Left cardiac atrium (tissue), 4 donors: ENCODE measurements around the gene EPHB2. TPM values are rescaled to one million over a fixed set of nuclear protein-coding genes. Genes with fewer than 3 reads are reported as not detected.

Source experiments
- ATAC-seq, 2 donors: fragments of 200-7000 bp; cut with Tn5 transposase; one replicate each; pipeline ENCODE4 v1.9.1; 2020; ENCODE audit warnings: mild to moderate bottlenecking in 2 of 2, moderate library complexity in 2 of 2
- DNase-seq: peaks from one replicate; pipeline ENCODE4 v3.0.0-alpha.2; 2020
- intact Hi-C, 2 donors: fragments of 100-400 bp; cut with DNase I; formaldehyde crosslinking; loops; one replicate each; pipeline versions ENCODE4 v1.14.1 to v1.15.1; 2022 to 2023
- total RNA-seq, 2 donors: library from RNA; stranded (reverse); fragmentation: NEBNext Ultra II Directional; extraction: Animal tissue kit (Norgen Biotek cat#: 25700); gene quantifications; one replicate each; pipeline ENCODE4 v1.2.1, GENCODE V29; 2021
- donor health status: DM: no; HTN: yes; CAD: no.
- donor health status: DM: no; HTN: yes; CAD: no; lungs with severe emphysema.
- donor health status: DM: yes; HTN: yes; CAD: no.
- donor health status: Dilated cardiomyopathy.

EPHB2 gene
- total RNA-seq, 2 donors from 2014 or later, result 2.9 to 4.3 TPM

DNA sequence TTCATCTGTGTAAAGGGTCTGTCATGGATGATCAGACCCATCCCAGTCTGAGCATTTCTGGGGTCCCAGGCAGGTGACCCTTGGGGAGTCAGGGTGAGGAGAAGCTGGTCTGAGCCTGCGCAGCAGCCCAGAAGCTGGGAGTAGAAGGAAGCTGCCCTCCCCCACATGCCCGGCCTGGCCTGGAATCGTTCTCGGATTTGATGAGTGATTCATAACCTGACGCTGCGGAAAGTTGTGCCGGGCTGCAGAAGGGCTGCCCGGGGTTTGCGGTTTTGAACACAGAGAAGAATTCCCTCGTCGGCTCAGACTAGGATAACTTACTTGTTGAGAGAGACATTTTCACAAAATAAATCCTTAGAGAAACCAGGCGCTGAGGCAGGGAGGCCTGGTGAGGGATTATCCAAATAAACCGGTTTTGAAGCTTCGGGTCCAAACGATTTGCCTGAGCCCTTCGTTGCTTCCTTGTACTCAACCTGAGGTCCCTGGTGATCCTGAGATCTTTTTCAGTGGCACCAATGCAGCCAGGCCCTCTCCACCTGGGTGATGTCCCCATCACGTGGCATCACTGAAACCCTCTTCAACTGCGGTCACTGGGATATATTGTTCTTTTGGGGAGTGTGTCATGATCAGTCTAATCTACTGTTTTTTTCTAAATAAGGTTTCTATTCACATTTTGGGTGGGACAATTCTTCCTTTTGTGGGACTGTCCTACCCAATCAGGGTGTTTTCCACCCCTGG is 29.2 kb downstream of the EPHB2 start:
- intact Hi-C loops, result no loop called here
- DNase-seq, result peak; percentile 69

DNA sequence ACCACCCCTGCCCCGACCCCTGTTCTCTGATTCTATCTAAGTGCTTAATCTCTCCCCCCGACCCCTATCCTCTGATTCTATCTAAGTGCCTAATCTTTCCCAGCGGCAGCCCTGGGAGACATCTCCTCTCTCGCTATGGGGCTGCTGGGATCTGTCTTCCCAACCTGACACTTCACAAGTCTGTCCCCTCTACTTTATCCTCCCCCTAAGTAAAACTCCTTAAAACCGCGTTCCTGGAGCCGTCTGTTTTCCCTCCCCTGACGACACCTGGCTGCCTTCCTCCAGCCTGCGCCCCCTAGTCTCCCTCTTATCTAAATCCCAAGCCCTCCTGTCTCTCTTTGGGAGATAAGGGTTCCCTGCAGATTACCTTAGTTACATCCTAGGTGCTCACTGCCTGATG is 30.5 kb downstream of the EPHB2 start:
- intact Hi-C loops, result no loop called here
- DNase-seq (no peak), ATAC-seq (no peak)

More for the DNA sequence above, 29.2 kb downstream of the EPHB2 start:
- ATAC-seq, result peak; percentile 71 to 82

DNA sequence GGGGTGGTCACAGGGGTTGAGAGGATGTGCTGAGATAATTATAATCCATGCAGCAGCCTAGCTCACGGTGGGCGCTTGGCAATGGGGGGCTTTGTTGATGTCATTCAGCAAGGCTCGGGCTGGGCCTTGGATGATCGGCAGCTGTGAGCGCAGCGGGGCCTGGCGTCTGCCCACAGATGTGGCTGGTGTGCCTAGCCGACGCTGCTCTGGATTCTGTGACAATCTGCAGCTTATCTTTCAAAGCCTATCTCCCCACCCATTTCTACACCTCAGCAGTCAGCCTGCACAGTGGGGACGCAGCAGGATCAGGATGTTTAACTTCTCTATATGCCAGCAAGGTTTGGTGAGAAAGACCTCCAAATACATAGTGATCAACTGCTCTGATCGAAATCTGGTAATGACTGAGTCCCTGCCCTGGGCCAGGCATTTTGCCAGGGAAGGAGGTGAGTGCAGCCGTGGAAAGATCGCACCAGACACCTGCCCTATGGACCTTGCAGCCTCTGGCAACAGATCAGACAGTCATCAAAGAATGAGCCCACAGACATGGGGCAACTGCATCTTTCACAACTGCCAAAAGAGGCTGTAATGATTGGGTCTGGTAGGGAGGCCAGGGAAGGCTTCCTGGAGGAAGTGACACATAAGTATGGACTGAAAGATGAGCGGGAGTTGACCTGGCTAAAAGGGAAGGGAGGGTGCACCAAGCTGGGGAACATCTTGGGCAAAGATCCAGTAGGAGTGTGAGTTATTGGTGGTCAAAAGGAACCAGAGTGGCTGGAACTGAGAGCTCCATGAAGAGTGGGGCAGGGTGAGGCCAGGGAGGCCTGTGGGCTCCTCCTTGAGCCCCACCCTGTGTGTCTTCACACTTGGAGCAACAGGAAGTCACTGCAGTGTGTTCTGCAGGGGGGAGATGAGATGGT is 35.3 kb downstream of the EPHB2 start:
- ATAC-seq (no peak), DNase-seq (no peak)
- intact Hi-C loops, result no loop called here

DNA sequence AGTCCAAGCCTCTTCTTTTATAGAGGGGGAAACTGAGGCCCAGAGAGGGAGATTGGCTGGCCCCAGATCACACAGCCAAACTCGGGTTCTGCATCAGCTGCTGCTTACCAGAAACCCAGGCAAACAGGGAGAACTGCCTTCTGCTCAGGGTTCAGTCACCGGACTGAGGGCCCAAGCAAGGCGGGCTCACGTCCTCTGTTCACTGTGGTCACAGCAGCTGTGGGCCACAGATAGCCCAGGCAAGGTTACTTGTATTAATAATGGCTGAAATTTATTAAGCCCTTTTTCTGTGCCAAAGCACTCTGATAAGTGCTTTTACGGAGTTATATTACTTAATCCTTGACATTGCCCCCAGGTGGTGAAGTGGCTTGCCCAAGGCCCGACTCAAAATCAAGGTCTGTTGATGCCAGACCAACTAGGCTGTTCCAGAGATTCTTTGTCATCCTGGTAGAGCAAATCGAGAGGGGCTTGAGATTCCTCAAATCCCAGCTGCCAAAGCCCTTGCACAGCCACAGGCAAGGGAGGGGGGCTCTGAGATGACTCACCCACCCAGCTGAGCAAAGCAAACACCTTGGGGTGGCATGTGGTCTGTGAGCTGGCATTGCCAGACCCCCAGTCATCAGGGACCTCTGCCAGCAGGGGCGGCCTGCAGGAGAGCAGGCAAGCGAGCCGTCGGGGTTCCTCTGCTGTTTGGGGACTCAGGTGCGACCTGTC is 36.5 kb downstream of the EPHB2 start:
- intact Hi-C loops, result no loop called here
- DNase-seq (no peak), ATAC-seq (no peak)

DNA sequence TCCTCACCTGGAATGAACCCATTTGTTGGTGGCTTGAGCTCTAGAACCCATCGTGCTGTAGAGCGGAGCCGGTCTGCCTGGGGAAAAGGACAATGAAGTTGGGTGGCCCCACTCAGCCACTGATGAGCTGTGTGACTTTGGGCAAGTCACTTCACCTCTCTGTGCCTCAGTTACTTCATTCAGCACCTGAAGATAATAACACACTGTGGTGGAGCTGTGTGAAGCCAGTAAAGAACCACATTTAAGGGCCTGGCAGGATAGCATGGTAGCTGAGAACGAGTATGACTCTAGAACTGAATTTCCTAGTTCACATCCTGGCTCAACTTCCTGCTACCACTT is 37.1 kb downstream of the EPHB2 start:
- DNase-seq (no peak), ATAC-seq (no peak)
- intact Hi-C loops, result no loop called here

GRCh38 chr1:22749503-22749902 is 38.9 kb downstream of the EPHB2 start:
- intact Hi-C loops, result no loop called here
- no peak for DNase-seq
- no peak for ATAC-seq

GRCh38 chr1:22749919-22750684 is 39.5 kb downstream of the EPHB2 start:
- DNase-seq, result no peak
- intact Hi-C loops, result no loop called here

DNA sequence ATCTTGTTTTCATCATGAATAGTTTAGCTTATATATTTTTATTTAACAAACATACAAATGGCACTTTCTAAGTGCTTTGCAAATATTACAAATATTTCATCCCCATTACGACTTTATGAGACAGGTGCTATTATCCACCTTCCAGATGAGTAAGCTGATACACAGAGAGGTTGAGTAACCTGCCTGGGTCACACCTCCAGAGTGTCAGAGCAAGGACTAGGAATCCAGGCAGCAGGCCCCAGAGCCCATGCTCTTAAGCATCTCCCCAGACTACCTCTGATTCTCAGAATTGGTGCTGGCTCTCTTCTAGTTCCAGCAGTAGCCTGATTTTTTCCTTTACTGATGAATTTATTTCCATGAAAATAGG is 40.0 kb downstream of the EPHB2 start:
- ATAC-seq (peak in 1 of 2 donors; percentile 52), DNase-seq (no peak)
- intact Hi-C loops, result no loop called here

More at GRCh38 chr1:22749919-22750684, 39.5 kb downstream of the EPHB2 start:
- ATAC-seq, result peak; percentile 79 to 93

DNA sequence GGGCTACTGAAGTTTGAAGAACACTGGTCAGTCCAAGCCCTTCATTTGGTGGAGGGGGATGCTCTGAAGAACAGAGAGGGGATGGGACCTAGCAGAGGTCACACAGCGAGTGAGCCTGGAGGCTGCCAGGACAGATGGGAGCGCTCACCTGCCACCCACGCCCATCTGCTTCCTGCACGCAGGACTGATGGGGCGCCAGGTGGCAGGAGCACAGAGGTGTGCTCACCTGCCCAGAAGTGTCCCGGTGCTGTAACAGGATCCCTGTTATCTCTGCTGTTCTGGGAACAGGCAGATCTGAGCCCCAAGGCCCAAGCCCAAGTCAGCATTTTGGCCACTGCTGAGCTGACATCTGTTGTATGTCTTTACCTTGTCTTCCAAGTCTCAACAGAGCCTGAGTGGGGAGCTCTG is 40.5 kb downstream of the EPHB2 start:
- no peak for ATAC-seq
- DNase-seq, result no peak
- intact Hi-C loops, result no loop called here

DNA sequence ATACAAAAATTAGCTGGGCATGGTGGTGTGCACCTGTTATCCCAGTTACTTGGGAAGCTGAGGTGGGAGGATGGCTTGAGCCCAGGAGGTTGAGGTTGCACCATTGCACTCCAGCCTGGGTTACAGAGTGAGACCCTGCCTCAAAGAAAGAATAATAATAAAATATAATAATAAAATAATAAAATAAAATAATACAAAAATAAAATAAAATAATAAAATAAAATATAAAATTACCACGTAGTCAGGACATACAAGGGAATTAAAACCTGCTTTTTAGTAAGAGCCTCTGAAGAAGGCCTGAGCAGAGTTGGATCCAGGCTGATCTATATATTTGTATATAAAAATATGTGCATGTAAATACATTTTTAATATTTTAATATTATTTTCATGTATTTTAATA is 41.7 kb downstream of the EPHB2 start:
- intact Hi-C loops, result no loop called here
- ATAC-seq (no peak), DNase-seq (no peak)

- intact Hi-C loops, result no loop called here
- DNase-seq, result no peak
These were observed 42.9 kb downstream of the EPHB2 start for GRCh38 chr1:22753481-22753971.

DNA sequence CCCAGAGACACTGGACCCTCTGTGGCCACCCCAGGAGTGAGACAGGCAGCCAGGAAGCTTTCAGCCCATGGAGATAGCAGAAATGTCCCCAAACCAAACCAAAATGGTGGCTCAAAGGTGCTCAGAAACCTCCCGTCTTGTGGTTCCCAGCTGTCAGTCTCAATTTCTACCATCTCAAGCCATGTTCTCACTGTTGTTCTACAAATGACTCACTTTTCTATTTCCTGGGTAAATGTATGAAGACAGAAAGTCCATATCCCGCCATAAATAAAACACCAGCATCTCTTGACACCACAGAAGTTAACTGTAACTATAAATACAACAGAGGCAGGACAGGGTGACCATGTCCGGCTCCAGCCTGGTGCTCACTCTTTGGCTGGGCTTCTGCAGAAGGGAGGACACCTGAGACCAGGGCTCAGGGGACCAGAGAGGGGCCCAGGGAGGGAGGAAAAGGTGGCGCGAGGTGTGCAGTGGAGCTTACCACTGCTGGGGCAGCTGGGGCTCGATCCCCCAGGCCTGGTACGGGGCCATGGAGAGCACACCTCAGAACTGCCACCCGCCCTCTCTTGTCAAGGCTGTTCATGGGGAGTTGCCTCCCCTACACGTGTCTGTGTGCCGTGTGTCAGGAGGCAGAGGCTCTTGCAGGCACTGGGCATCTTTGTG is 43.6 kb downstream of the EPHB2 start:
- intact Hi-C loops, result no loop called here
- DNase-seq (no peak), ATAC-seq (no peak)

More at GRCh38 chr1:22753481-22753971, 42.9 kb downstream of the EPHB2 start:
- peak; percentile 24 to 26 for ATAC-seq

DNA sequence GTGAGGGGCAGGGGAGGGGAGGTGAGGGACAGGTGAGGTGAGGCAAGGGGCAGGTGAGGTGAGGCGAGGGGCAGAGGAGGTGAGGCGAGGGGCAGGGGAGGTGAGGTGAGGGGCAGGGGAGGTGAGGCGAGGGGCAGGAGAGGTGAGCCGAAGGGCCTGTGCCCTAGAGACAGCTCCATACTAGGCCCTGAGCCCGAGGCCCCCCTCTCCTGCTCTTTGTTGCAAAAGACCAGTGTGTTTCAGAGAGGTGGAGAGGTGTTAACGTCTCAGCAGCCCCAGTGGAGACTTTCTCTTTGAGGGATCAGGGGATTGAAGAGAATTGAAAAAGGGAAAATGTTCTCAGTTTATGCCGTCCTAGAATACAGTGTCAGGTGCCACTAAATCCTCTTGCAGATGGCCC is 44.2 kb downstream of the EPHB2 start:
- DNase-seq (no peak), ATAC-seq (no peak)
- intact Hi-C loops, result no loop called here

- no peak for DNase-seq
- intact Hi-C loops, result no loop called here
- ATAC-seq, result no peak
These were observed 45.0 kb downstream of the EPHB2 start for GRCh38 chr1:22755641-22756040.

- ATAC-seq, result peak in 1 of 2 donors; percentile 28
- intact Hi-C loops, result no loop called here
- no peak for DNase-seq
These were observed 45.6 kb downstream of the EPHB2 start for GRCh38 chr1:22756125-22756735.

DNA sequence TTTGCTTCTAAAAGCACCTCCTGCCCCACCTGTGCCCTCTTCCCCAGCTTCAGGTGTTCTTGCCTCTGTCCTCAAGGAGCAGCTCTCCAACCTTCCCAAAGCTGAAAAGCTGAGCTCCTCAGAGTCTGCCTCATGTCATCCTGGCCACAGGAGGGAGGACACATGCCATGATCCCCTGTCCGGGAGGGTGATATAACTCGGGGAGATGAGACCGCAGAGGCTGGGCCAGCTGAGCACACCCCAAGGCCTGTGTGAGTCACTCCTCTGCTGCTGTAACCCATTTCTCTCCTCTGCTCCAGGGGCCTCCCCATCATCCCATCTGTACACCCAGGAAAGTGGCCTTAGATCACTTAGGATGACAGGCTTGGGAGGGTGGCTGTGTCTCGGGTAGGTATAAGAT is 49.8 kb downstream of the EPHB2 start:
- DNase-seq (no peak), ATAC-seq (no peak)
- intact Hi-C loops, result no loop called here

- DNase-seq, result no peak
- intact Hi-C loops, result no loop called here
These were observed 50.5 kb downstream of the EPHB2 start for GRCh38 chr1:22761101-22761500.

DNA sequence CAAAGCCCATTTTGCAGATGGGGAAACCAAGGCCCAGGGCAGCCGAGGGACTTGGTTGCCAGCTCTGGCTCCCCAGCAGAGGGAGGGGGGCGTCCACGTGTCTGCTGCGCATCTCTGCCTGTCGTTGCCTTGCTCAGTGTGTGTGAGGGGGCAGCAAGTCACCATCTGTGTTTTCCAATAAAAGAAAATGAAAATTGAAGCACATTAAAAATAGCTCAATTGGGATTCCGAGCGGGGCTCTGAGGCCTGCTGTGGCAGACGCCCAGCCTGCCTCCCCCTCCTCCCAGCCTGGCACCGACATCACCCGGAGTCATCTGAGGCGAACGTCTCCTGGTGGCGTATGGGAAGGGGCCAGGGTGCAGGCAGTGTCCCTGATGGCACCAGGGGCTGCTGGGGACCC is 51.2 kb downstream of the EPHB2 start:
- DNase-seq, result no peak
- intact Hi-C loops, result no loop called here
- no peak for ATAC-seq

More at GRCh38 chr1:22761101-22761500, 50.5 kb downstream of the EPHB2 start:
- ATAC-seq, result no peak
